GM21526 (cell line): Measurements from ENCODE around the gene SLC47A2.

ENCODE experiments used
- ATAC-seq: cut with Tn5 transposase; IDR thresholded peaks from one replicate; pipeline ENCODE4 v1.9.1; 2021; ENCODE audit warnings: moderate library complexity; ENCODE audit not compliant: unreplicated experiment, low FRiP score

The SLC47A2 gene

DNA sequence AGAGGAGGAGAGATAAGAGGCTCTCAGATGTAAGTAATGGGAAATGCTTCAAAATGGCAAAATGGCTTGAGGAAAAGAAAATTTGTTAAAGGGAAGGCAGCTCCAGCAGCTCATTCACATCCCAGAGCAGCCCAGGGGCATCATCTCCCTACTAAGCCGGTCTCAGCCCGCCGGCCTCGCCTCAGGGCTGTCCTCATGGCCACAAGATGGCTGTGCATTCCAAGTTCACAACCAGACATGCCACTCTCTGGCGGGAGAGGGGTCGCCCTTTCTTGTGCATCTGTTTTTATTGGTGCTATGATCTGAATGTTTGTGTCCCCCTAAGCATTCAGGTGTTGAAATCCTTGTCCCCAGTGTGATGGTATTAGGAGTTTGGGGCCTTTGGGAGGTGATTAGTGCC is 13.5 kb upstream of the SLC47A2 start:
- ATAC-seq, result no peak

DNA sequence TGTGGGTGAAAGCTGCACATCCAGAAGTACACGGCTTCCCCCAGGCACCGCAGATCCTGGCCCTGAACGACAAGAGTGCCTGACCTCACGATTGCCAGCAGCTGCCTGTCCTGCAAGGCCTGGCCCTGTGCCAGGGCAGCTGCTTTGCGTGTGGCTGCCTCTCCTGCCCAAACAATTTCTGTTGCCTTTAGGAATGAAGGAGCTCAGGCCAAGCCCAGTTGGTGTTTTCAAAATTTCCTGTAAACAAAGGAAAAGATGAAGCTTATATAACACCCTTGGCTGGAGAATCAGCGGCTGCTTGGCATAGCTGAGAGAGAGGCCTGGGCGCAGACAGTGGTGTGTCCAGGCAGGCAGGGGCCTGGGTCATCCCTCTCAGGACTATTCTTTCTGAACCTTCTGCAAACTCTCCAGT is 11.7 kb upstream of the SLC47A2 start:
- ATAC-seq, result no peak

DNA sequence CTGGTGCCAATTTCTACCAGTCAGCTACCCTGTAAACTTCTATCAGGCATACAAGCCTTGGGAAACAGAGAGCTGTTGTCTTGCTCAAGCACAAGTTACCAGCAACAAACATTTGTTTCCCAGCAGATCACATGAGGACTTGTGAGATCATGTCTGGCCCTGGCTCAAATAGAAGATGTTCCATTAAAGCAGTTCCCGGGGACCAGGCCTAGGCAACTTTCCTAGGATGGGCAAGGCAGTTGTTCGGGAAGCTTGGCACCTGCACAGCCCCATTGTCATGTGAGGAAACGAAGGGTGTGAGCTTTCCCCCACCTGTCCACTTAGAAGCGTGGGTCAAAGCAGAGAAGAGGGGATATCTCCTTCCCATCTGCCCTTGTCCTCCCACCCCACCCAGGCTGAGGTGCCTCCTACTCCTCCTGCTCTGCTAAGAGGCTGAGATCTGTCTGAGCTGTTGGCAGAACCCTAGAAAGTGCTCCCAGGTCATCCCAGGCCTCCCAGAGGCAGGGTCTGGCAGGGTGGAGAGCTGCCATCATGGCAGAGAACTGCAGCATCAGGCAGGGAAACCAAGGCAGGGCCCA is 11.2 kb upstream of the SLC47A2 start:
- ATAC-seq, result no peak

DNA sequence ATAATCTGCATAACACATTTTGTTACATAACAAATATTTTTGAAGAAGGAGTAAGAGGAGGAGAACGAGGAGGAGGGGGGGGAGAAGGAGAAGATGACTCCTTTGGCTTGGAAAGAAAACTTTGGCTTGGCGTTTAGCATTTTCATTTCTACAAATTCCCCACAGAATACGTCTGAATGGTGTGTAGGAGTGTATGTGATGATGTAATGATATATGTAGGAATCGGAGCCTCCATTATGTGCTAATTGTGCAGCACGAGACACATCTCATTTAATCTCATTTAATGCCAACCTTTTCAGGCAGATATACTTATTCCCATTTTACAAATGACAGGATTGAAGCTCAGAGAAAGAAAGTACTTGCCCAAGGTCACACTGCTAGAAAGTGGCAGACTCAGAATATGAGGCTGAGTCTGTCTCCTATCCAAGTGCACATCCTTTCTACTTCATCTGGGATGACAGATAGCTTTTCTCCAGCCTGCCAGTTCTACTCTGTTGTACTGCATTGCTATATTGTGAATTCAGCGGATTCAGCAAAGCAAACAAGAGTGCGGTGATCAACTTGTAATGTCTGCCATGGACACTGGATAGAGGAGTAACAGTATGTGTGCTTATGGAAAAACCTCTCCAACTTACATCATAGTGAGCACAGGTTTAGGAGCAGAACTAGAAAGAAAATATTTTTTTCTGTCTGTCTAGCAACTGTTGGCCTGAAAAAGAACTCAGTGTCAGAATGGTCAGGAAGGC is 10.4 kb upstream of the SLC47A2 start:
- ATAC-seq, result no peak

DNA sequence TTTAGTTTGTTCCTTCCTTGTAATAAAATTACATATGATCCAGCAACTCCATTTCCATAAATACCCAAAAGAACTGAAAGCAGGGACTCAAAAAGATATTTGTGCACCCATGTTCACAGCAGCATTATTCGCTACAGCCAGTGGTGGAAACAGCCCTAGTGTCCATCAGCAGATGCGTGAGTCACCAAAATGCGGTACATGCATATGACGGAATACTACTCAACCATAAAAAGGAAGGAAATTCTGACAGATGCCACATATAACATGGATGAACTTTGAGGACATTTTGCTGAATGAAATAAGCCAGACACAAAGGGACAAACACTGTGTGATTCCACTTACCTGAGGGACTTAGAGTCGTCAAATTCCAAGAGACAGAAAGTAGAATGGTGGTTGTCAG is 9.1 kb upstream of the SLC47A2 start:
- no peak for ATAC-seq

DNA sequence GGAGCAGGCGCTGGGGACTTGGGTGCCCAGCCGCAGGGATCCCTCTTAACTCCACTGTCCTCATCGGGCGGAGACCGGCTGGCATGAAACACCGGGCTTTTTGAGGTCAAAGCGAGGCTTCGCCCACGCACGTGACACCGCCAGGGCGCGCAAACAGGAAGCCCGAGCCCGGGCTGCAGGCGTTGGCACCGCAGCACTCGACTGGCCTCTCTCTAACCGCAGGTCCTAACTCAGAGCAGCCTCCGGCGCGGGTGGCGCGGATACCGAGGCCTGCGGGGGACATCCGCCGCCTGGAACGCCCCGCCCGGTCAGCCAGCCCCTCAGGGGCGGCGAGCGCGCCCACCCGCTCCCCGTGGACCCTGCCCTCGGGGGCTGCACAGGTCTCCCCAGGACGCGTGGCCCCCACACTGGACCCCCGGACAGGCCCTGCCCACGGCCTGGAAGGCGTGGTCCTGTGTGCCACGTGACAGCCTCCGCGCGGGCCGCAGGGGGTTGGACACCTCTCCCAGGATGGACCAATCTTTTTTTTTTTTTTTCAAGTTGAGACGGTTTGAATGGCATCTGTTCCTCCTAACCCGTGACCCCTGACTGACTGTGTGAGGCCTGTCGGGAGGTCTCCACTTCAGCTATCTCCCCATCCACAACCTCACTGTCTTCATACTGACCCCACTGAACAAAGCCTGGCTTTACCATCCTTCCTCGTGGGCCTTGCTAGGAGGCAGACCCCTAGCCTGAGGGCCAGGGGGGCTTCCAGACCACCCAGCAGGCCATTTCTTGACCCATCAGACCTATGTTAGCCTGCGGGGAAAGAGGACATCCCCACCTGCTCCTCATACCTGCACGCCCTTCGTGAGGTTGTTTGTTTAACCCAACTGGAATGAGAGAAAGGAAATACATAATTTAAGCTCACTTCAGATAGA is 8.4 kb upstream of the SLC47A2 start:
- no peak for ATAC-seq

DNA sequence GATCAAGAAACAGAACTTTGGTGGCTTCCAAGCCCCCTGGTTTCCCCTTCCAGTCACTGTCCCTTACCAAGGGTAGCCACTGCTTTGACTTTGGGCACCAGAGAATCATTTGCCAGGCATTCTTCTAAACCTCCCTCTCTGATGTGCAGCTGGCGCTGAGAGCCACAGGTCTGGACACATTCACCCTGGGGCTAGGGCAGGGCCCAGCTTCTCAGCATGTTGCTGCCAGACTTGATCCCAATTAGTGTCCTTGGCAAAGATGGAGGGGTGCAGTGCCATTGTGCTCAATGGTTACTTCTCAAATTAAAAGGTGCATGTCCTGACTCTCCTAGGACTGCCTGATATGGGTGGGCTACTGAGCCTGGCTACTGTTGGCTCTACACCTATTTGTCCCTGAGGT is 7.6 kb upstream of the SLC47A2 start:
- no peak for ATAC-seq

DNA sequence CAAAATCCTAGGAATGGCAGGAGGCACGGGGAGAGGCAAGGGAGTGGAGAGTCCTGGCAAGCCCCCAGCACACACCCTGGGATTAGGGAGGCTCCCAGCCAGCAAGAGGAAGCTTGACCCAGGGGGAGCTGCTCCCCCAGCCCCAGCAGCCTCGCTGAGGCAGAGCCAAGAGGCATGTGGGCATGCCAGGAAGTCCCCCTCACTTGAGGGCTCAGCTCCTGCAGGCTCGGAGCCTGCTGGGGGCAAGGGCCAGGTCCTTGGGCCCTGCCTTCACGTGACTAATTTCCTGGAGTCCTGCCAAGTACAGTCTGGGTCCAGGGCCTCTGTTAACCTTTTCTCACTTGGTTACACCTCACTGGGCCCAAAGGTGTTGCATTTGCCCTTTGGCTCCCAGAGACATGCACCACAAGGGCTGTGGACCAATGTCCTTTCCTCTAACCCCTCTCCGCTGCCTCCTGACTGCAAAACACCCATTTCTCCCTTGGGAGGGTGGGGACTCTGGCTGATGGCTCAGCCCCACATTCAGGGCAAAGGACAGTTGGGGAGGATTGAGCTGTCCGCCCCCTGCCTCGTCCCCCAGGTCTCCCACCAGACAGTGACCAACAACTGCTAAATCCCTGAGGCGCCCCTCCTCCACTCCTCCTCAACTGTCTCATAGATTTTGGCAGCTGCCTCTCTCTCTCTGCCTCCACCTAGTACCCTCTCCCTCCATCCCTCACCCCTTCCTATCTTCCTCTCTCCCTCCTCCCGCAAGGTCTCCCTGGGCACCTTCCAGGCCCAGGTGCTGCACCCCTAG is 4.4 kb upstream of the SLC47A2 start:
- ATAC-seq, result no peak

DNA sequence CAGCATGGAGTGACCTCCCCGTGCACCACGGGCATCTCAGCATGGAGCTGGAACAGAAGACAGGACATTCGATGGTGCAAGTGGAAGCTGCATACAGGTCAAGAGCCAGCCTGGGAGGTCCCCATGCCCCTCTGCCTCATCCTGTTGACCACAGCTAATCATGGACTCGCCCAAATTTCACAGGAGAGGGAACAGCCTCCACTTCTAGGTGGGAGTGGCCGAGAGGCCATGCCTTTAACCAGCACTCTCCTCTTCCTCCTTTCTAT is 3.8 kb upstream of the SLC47A2 start:
- ATAC-seq, result no peak

DNA sequence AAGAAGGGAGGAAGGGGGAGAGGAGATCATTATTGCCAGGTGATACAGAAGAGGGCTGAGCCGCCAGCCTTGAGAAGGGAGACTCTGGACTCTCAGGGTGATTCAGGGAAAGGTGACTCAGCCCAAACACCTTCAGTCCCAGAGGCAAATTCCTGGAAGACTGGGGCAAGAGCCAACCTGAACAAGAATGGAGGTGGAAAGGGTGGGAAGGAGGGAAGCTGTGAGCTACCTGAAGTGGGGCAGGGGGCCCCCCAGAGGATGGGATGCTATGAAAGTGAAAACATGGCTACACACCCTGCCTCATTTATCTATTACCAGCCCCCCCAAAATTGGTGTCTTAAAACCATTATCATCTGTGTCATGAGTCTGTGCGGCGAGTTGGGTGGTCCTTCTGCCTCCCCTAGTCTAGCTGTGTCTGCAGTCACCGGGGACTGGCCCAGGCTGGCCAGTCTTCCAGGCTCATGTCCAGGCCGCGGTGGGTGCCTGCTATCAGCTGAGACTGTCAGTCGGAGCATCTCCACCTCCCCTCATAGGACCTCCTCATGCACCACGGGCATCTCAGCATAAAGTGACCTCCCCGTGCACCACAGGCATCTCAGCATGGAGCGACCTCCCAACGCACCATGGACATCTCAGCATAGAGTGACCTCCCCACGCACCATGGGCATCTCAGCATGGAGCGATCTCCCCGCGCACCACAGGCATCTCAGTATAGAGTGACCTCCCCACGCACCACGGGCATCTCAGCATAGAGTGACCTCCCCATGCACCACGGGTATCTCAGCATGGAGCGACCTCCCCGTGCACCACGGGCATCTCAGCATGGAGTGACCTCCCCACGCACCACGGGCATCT is 3.2 kb upstream of the SLC47A2 start:
- no peak for ATAC-seq

DNA sequence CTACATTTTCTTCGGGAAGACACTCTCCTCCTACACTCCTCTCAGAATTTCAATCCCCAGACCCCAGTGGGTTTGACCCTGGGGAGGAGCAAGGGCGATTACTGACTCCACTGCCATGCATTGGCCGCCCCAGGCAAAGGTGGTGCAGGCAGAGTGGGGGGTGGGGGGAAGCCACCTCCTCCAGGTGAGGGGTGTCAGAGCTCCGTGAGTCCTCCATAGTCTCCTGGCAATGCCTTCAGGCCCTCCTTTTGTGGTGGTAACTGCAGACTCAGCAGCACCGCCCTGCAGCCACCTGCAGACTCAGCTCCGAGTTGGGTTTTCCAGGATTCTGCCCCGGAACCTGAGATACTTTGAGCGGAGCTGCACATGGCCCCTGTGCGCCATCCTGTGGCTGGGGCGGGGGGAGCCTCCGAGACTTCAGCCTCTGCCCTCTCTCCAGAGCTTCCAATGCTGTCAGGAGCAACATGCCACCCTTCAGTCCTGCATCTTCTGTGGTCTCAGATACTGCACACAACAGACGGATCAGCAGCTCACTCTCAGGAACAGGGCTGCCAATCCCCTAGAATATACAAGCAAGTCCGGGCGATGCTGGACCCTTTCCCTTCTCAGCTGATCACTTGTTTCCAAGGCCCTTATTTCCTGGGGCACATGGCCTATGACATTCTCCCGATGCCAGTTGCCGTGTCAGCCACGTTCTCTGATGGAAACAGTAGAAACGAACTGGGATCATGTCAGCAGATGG is 2.4 kb upstream of the SLC47A2 start:
- no peak for ATAC-seq

DNA sequence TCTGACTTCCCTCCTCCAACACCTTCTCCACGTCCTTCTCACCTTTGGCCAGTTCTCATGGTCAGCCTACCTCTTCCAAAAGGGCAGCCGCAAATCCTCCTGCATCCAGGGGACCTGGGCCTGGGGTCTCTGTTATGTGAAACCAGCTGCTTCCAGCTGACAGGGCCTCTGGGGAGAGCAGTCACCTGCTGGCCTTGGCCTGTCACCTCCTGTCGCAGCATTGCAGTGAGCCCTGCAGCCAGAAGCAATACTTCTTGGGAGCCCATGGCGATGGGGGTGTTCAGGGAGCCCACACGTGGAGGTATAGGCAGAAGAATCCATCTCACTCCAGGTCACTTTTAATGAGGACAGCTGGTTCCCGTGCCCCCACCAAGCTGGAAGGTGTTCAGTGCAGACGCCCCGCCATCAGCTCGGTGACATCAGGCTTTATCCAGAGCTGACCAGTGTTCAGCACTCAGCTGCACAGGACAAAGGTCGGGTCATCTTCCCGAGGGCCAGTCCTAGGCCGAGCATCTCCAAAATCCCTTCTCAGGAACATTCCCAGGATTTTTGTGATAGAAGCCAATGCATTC is 1.7 kb upstream of the SLC47A2 start:
- ATAC-seq, result no peak

DNA sequence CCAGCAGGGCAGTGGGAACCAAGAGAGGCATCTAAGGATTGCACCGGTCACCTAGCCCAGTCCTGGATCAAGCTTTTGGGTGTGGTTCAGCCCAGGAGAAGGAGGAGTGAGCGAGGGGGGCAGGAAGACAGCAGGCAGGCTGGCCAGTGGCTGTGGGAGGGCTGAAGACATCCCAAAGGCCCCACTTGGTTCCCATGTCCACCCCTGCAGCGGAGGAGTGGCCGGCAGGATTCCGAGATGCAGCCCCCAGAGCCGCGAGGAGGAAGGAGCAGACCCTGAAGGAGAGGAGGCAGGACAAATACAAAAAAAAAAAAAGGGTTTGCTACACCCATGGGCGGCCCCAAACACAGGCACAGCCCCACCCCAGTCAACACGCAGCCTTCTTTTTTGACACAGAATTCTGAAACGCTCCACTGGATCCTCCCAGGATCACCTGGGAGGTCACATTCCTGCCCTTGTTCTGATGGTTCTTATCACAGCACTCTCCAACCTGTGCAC is 1.1 kb upstream of the SLC47A2 start:
- ATAC-seq, result no peak

DNA sequence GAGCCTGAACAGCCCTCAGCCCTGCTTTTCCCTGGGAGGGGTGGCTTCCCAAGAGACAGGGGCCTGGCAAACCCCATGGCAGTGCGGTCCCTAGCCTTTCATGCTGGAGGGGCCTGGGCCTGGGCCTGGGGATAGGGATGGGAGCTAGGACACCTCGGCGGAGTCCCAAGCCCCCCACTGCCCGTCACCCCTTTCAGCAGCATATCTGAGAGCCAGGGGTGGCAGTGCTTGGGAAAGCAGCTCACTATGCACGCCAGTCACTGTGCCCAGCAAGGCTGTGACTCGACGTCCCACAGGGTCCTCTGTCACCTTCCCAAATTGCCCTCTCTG is 612 bp upstream of the SLC47A2 start:
- no peak for ATAC-seq

DNA sequence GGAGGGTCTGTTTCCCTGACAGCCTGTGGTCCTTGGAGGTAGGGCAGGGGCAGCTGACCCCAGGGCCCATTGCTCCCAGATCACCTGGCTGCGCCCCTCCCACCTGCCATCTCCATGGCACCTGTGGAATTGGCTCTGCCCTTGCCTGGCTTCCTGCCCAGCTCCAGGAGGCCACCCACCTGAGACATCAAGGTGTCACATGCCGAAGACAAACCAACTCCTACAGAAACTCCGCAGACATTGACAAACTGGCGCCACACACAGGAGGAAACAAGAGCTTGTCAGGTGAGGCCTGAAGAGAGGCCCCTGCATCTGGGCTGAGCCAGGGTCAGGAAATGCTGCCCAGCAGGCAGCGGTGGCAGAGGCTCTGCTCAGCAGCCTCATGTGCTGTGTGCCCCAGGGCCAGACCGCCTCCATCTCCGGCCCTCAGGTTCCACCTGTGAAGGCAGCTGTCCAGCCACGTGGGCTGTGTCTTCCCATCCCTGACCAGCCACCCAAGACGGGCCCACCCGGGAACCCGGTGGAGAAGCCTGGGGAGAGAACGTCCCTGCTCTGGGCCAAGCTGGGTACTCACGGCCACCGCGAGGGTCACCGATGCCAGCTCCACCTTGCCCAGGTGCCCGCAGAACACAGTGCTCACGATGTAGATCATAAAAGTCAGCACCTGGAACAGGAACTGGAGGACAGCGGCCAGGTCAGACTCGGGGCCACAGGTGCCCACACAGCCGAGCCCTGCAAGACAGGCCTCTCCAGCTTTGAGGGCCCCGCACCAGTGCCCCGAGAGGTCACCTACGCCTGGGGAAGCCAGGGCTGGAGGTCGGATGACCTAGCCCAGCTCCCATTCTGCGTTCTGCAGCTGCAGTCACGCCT is 1.6 kb downstream of the SLC47A2 start:
- no peak for ATAC-seq

DNA sequence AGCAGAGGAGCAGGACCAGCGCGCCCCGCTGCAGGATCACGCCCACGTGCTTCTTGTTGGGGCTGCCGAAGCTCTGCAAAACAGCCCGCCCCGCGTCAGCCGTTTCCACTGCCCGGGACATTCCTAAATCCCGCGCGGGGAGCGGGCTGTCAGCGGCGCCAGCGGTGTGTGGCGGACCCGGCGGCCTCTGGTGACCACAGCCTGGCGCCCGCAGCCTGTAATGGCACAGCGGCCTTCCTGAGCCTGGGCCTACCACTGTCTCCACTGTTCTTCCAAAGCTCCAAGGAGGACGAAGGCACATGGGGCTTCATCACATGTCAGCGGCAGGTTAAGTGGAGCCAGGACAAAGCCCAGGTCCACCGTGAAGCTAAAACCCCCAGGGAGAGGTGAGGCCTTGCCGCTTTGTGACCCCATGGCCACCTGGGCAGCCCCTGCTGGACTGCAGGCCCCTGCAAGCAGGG is 2.5 kb downstream of the SLC47A2 start:
- no peak for ATAC-seq

DNA sequence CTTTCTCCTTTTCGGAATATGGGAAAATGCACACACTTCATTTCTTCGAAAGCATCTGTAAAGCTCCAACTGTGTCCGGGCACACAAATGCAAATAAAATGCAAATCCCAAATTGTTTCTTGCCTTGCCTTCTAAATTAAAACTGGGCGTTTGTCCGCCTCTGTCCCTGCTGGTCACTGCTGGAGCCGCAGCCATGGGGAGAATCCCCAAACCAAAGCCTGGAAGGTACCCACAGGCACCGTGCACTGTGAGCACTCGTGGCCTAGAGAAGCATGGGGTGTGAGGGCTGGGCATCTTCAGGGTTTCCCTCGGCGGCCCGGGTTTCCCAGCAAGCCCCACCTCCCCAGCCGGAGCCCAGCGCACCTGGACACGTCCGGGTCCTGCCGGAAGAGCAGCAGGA is 2.9 kb downstream of the SLC47A2 start:
- no peak for ATAC-seq

DNA sequence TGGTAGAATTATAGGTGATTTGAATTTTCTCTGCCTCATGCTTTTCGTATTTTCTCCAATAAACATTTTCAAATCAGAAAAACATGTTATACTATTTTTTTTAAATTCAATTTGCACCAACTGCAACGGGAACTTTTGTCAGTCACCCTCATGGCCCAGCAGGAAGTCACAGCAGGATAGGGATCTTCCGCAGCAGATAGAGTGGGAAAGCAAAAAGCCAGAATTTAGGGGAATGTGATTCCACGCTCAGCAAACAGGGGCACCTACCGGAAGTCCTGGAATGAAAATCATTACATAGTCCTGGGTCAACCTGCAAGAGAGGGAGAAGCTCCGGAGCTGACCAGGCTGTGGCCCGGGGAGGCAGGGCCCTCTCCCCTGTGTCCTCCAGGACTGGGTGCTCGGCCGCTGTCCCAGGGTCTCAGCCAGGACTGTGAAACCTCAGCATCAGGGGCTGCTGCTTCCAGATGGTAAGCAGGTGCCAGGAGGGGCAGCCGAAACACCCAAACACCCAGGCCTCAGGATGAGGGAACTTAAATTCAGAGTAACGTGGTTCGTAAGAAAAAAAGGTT is 3.9 kb downstream of the SLC47A2 start:
- ATAC-seq, result no peak
